Measurements from ENCODE around the gene OLFM2.

- TF ChIP-seq, protein P1, sequence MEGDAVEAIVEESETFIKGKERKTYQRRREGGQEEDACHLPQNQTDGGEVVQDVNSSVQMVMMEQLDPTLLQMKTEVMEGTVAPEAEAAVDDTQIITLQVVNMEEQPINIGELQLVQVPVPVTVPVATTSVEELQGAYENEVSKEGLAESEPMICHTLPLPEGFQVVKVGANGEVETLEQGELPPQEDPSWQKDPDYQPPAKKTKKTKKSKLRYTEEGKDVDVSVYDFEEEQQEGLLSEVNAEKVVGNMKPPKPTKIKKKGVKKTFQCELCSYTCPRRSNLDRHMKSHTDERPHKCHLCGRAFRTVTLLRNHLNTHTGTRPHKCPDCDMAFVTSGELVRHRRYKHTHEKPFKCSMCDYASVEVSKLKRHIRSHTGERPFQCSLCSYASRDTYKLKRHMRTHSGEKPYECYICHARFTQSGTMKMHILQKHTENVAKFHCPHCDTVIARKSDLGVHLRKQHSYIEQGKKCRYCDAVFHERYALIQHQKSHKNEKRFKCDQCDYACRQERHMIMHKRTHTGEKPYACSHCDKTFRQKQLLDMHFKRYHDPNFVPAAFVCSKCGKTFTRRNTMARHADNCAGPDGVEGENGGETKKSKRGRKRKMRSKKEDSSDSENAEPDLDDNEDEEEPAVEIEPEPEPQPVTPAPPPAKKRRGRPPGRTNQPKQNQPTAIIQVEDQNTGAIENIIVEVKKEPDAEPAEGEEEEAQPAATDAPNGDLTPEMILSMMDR (IDR thresholded peaks at IDR 0.05) = no peak
- TF ChIP-seq EZH2phosphoT487 (IDR thresholded peaks at IDR 0.05) (no peak), EZH2 (IDR thresholded peaks at IDR 0.05) (no peak)
Measured at GRCh38 chr19:9878511-9879196, 57.7 kb downstream of the OLFM2 start.

Measured in neural progenitor cell (in vitro differentiated cells).